ENCODE results near the gene CD93.

CD93 gene

GRCh38 chr20:23081263-23081819, 4.8 kb downstream of the CD93 start:
- H3K27me3 Mint-ChIP-seq: no peaks in the 10 kb centered on the region
- H3K27ac Mint-ChIP-seq (ENCODE audit: low read depth): no peak overlapping the region
- H3K9me3 Mint-ChIP-seq: no peaks in the 10 kb centered on the region
- ATAC-seq (replicated peaks; ENCODE audit: extremely low read depth, poor library complexity, severe bottlenecking) (no peak), DNase-seq (ENCODE audit: low spot score in 2 of 2) (no peak)
- no peaks in the 10 kb centered on the region for H3K36me3 Mint-ChIP-seq (ENCODE audit: insufficient read depth)
- H3K4me1 Mint-ChIP-seq: no peaks in the 10 kb centered on the region
- H3K4me3 Mint-ChIP-seq: no peak overlapping the region

- H3K4me1 Mint-ChIP-seq: no peaks in the 10 kb centered on the region
- ATAC-seq (replicated peaks; ENCODE audit: extremely low read depth, poor library complexity, severe bottlenecking) (no peak), DNase-seq (ENCODE audit: low spot score in 2 of 2) (no peak)
- H3K27me3 Mint-ChIP-seq: no peaks in the 10 kb centered on the region
- H3K4me3 Mint-ChIP-seq: no peak overlapping the region
- no peaks in the 10 kb centered on the region for H3K9me3 Mint-ChIP-seq
- no peaks in the 10 kb centered on the region for H3K36me3 Mint-ChIP-seq (ENCODE audit: insufficient read depth)
- H3K27ac Mint-ChIP-seq (ENCODE audit: low read depth): no peak overlapping the region
Observed at GRCh38 chr20:23080521-23080920, 5.6 kb downstream of the CD93 start.

GRCh38 chr20:23079926-23080325, 6.2 kb downstream of the CD93 start:
- ATAC-seq (replicated peaks; ENCODE audit: extremely low read depth, poor library complexity, severe bottlenecking): no peak
- H3K4me3 Mint-ChIP-seq: no peak overlapping the region
- DNase-seq (ENCODE audit: low spot score in 2 of 2): no peak
- H3K9me3 Mint-ChIP-seq: no peaks in the 10 kb centered on the region
- no peaks in the 10 kb centered on the region for H3K36me3 Mint-ChIP-seq (ENCODE audit: insufficient read depth)
- no peaks in the 10 kb centered on the region for H3K27me3 Mint-ChIP-seq
- H3K4me1 Mint-ChIP-seq: no peaks in the 10 kb centered on the region
- H3K27ac Mint-ChIP-seq (ENCODE audit: low read depth): no peak overlapping the region

- Mint-ChIP-seq H3K4me3 (no peak overlapping the region), H3K36me3 (ENCODE audit: insufficient read depth) (no peaks in the 10 kb centered on the region), H3K4me1 (no peaks in the 10 kb centered on the region), H3K27me3 (no peaks in the 10 kb centered on the region), H3K9me3 (no peaks in the 10 kb centered on the region), H3K27ac (ENCODE audit: low read depth) (no peak overlapping the region)
- ATAC-seq (replicated peaks; ENCODE audit: extremely low read depth, poor library complexity, severe bottlenecking): no peak
- DNase-seq (ENCODE audit: low spot score in 2 of 2): no peak
Observed at GRCh38 chr20:23079016-23079351, 7.1 kb downstream of the CD93 start.

- Mint-ChIP-seq H3K27me3 (no peaks in the 10 kb centered on the region), H3K36me3 (ENCODE audit: insufficient read depth) (no peaks in the 10 kb centered on the region), H3K27ac (ENCODE audit: low read depth) (no peak overlapping the region), H3K9me3 (no peaks in the 10 kb centered on the region), H3K4me3 (no peak overlapping the region), H3K4me1 (no peaks in the 10 kb centered on the region)
- no peak for DNase-seq (ENCODE audit: low spot score in 2 of 2)
- ATAC-seq (replicated peaks; ENCODE audit: extremely low read depth, poor library complexity, severe bottlenecking): no peak
Observed at GRCh38 chr20:23078351-23079015, 7.6 kb downstream of the CD93 start.

- Mint-ChIP-seq H3K4me1 (no peaks in the 10 kb centered on the region), H3K9me3 (no peaks in the 10 kb centered on the region)
- no peak for ATAC-seq (replicated peaks; ENCODE audit: extremely low read depth, poor library complexity, severe bottlenecking)
Observed at GRCh38 chr20:23077277-23077676, 8.8 kb downstream of the CD93 start.

GRCh38 chr20:23074052-23074451, 12.1 kb downstream of the CD93 start:
- H3K4me3 Mint-ChIP-seq: no peak overlapping the region
- no peaks in the 10 kb centered on the region for H3K4me1 Mint-ChIP-seq
- no peak for ATAC-seq (replicated peaks; ENCODE audit: extremely low read depth, poor library complexity, severe bottlenecking)
- no peaks in the 10 kb centered on the region for H3K36me3 Mint-ChIP-seq (ENCODE audit: insufficient read depth)
- H3K9me3 Mint-ChIP-seq: no peaks in the 10 kb centered on the region
- H3K27ac Mint-ChIP-seq (ENCODE audit: low read depth): no peak overlapping the region
- DNase-seq (ENCODE audit: low spot score in 2 of 2): no peak
- H3K27me3 Mint-ChIP-seq: no peaks in the 10 kb centered on the region

More at GRCh38 chr20:23077277-23077676, 8.8 kb downstream of the CD93 start:
- Mint-ChIP-seq H3K27ac (ENCODE audit: low read depth) (no peak overlapping the region), H3K4me3 (no peak overlapping the region), H3K27me3 (no peaks in the 10 kb centered on the region), H3K36me3 (ENCODE audit: insufficient read depth) (no peaks in the 10 kb centered on the region)
- no peak for DNase-seq (ENCODE audit: low spot score in 2 of 2)

GRCh38 chr20:23072892-23073586, 13.1 kb downstream of the CD93 start:
- Mint-ChIP-seq H3K27me3 (no peaks in the 10 kb centered on the region), H3K36me3 (ENCODE audit: insufficient read depth) (no peaks in the 10 kb centered on the region), H3K4me3 (no peak overlapping the region), H3K4me1 (no peaks in the 10 kb centered on the region), H3K27ac (ENCODE audit: low read depth) (no peak overlapping the region), H3K9me3 (no peaks in the 10 kb centered on the region)
- no peak for DNase-seq (ENCODE audit: low spot score in 2 of 2)
- no peak for ATAC-seq (replicated peaks; ENCODE audit: extremely low read depth, poor library complexity, severe bottlenecking)

- Mint-ChIP-seq H3K4me1 (no peaks in the 10 kb centered on the region), H3K27ac (ENCODE audit: low read depth) (no peak overlapping the region), H3K36me3 (ENCODE audit: insufficient read depth) (no peaks in the 10 kb centered on the region), H3K9me3 (no peaks in the 10 kb centered on the region), H3K27me3 (no peaks in the 10 kb centered on the region), H3K4me3 (no peak overlapping the region)
- ATAC-seq (replicated peaks; ENCODE audit: extremely low read depth, poor library complexity, severe bottlenecking) (no peak), DNase-seq (ENCODE audit: low spot score in 2 of 2) (no peak)
Observed at GRCh38 chr20:23071996-23072395, 14.1 kb downstream of the CD93 start.

- no peak for ATAC-seq (replicated peaks; ENCODE audit: extremely low read depth, poor library complexity, severe bottlenecking)
- Mint-ChIP-seq H3K9me3 (no peaks in the 10 kb centered on the region), H3K27ac (ENCODE audit: low read depth) (no peak overlapping the region)
Observed at GRCh38 chr20:23071398-23071797, 14.7 kb downstream of the CD93 start.

GRCh38 chr20:23069108-23069507, 17.0 kb downstream of the CD93 start:
- Mint-ChIP-seq H3K36me3 (ENCODE audit: insufficient read depth) (no peaks in the 10 kb centered on the region), H3K4me3 (no peak overlapping the region), H3K27me3 (peaks cover 13% of the 10 kb centered on the region), H3K4me1 (no peaks in the 10 kb centered on the region), H3K9me3 (no peaks in the 10 kb centered on the region), H3K27ac (ENCODE audit: low read depth) (no peak overlapping the region)
- ATAC-seq (replicated peaks; ENCODE audit: extremely low read depth, poor library complexity, severe bottlenecking) (no peak), DNase-seq (ENCODE audit: low spot score in 2 of 2) (no peak)

More at GRCh38 chr20:23071398-23071797, 14.7 kb downstream of the CD93 start:
- no peaks in the 10 kb centered on the region for H3K4me1 Mint-ChIP-seq
- H3K36me3 Mint-ChIP-seq (ENCODE audit: insufficient read depth): no peaks in the 10 kb centered on the region
- DNase-seq (ENCODE audit: low spot score in 2 of 2): no peak
- H3K27me3 Mint-ChIP-seq: no peaks in the 10 kb centered on the region
- no peak overlapping the region for H3K4me3 Mint-ChIP-seq

- H3K27ac Mint-ChIP-seq (ENCODE audit: low read depth): no peak overlapping the region
- H3K36me3 Mint-ChIP-seq (ENCODE audit: insufficient read depth): no peaks in the 10 kb centered on the region
- no peak for DNase-seq (ENCODE audit: low spot score in 2 of 2)
Observed at GRCh38 chr20:23068283-23068682, 17.8 kb downstream of the CD93 start.

GRCh38 chr20:23066772-23067171, 19.4 kb downstream of the CD93 start:
- H3K36me3 Mint-ChIP-seq (ENCODE audit: insufficient read depth): no peaks in the 10 kb centered on the region
- ATAC-seq (replicated peaks; ENCODE audit: extremely low read depth, poor library complexity, severe bottlenecking): no peak

More at GRCh38 chr20:23068283-23068682, 17.8 kb downstream of the CD93 start:
- Mint-ChIP-seq H3K4me1 (no peaks in the 10 kb centered on the region), H3K27me3 (peaks cover 13% of the 10 kb centered on the region), H3K4me3 (no peak overlapping the region), H3K9me3 (no peaks in the 10 kb centered on the region)
- ATAC-seq (replicated peaks; ENCODE audit: extremely low read depth, poor library complexity, severe bottlenecking): no peak

More at GRCh38 chr20:23066772-23067171, 19.4 kb downstream of the CD93 start:
- Mint-ChIP-seq H3K4me1 (no peaks in the 10 kb centered on the region), H3K27ac (ENCODE audit: low read depth) (no peak overlapping the region), H3K4me3 (no peak overlapping the region), H3K27me3 (peaks cover 13% of the 10 kb centered on the region), H3K9me3 (no peaks in the 10 kb centered on the region)
- DNase-seq (ENCODE audit: low spot score in 2 of 2): no peak
